ENCODE results near the gene PRKCA.

The PRKCA gene

DNA sequence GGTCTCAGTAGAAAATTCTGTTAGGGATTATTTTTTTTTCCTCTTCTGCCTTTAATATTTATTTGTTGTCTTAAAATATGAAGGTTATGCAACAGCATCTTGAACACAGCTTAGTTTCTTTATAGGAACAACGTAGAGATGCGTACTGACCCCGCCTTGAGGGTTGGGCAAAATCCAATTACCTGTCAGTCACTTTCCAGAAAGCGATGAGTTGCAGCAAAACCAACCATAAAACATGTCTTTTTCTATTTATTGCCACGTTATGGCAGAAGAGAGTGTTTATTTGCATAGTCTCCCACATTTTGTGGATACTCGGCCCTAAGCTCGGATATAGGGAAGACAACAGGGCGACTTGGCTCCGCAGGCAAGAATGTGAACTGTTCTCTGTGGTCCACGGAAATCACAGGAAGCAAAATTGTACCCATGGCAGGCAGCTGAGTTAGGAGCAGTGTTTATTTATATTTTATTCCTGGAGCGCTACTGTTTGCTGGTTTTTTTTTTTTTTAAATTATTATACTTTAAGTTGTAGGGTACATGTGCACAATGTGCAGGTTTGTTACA, 488.2 kb downstream of the PRKCA start:
- Histone ChIP-seq H4K20me1 (ENCODE audit: control insufficient read depth, insufficient read depth, low read depth, low read length) (no peaks in the 10 kb centered on the region), H3K4me1 (ENCODE audit: control insufficient read depth, low read length) (peaks cover 65% of the 10 kb centered on the region)

DNA sequence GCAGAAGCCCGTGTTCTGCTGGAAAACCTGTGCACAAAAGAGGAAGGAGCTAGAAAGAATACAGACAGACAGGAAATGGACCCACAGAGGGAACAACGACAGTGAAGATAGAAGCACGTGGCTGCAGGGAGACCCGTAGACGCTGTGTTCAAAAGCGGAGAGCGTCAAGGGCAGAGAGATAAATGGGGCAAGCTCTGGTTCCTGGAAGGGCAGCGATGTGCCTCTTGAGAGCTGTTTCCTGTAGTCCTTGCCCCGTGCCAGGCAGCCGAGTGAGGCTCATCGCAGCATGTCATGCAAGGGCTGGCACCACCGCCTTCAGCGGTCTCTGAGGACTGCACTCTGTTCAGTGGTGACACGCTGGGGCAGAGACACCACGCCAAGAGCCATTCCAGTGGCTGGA, 488.9 kb downstream of the PRKCA start:
- Histone ChIP-seq H3K9me3 (ENCODE audit: control insufficient read depth, insufficient read depth, low read length) (no peaks in the 10 kb centered on the region), H3K4me1 (ENCODE audit: control insufficient read depth, low read length) (peaks cover 58% of the 10 kb centered on the region), H3K79me2 (ENCODE audit: control insufficient read depth, low read length) (no peaks in the 10 kb centered on the region), H3K36me3 (ENCODE audit: control insufficient read depth, low read length) (peaks cover 7% of the 10 kb centered on the region), H3K4me3 (ENCODE audit: low read length) (peak overlapping the region; percentile 56), H3K4me2 (ENCODE audit: low read length) (peak overlapping the region; percentile 73), H3K9me2 (replicated peaks; ENCODE audit: control insufficient read depth, low read length) (no peaks in the 10 kb centered on the region), H3K27ac (ENCODE audit: low read depth, low read length) (peak overlapping the region; percentile 67), H3K27me3 (ENCODE audit: control insufficient read depth, low read length) (no peaks in the 10 kb centered on the region), H3F3A (ENCODE audit: control insufficient read depth, insufficient read depth) (peaks cover 19% of the 10 kb centered on the region), H4K20me1 (ENCODE audit: control insufficient read depth, insufficient read depth, low read depth, low read length) (no peaks in the 10 kb centered on the region)
- TF ChIP-seq EZH2phosphoT487 (IDR thresholded peaks at IDR 0.05; ENCODE audit: borderline replicate concordance, low read length) = no peak
- TF ChIP-seq CTCF (IDR thresholded peaks at IDR 0.05; ENCODE audit: low read depth, low read length, poor library complexity, severe bottlenecking) = no peak

More for the DNA sequence above, 488.2 kb downstream of the PRKCA start:
- TF ChIP-seq CTCF (IDR thresholded peaks at IDR 0.05; ENCODE audit: low read depth, low read length, poor library complexity, severe bottlenecking) (no peak), EZH2phosphoT487 (IDR thresholded peaks at IDR 0.05; ENCODE audit: borderline replicate concordance, low read length) (no peak)
- no peaks in the 10 kb centered on the region for H3K9me2 ChIP-seq (replicated peaks; ENCODE audit: control insufficient read depth, low read length)
- H3K27ac ChIP-seq (ENCODE audit: low read depth, low read length) = peak overlapping the region; percentile 67
- H3K79me2 ChIP-seq (ENCODE audit: control insufficient read depth, low read length) = no peaks in the 10 kb centered on the region
- H3K4me3 ChIP-seq (ENCODE audit: low read length) = peak overlapping the region; percentile 56
- peaks cover 19% of the 10 kb centered on the region for H3F3A ChIP-seq (ENCODE audit: control insufficient read depth, insufficient read depth)
- H3K4me2 ChIP-seq (ENCODE audit: low read length) = peak overlapping the region; percentile 73
- no peaks in the 10 kb centered on the region for H3K27me3 ChIP-seq (ENCODE audit: control insufficient read depth, low read length)
- peaks cover 7% of the 10 kb centered on the region for H3K36me3 ChIP-seq (ENCODE audit: control insufficient read depth, low read length)
- no peaks in the 10 kb centered on the region for H3K9me3 ChIP-seq (ENCODE audit: control insufficient read depth, insufficient read depth, low read length)

GRCh38 chr17:66793814-66794213, 491.4 kb downstream of the PRKCA start:
- TF ChIP-seq EZH2phosphoT487 (IDR thresholded peaks at IDR 0.05; ENCODE audit: borderline replicate concordance, low read length) (no peak), CTCF (IDR thresholded peaks at IDR 0.05; ENCODE audit: low read depth, low read length, poor library complexity, severe bottlenecking) (no peak)

More at GRCh38 chr17:66793814-66794213, 491.4 kb downstream of the PRKCA start:
- Histone ChIP-seq H3K36me3 (ENCODE audit: control insufficient read depth, low read length) (peaks cover 2% of the 10 kb centered on the region; the same call in 1 of the 2 replicates), H3K27me3 (ENCODE audit: control insufficient read depth, low read length) (no peaks in the 10 kb centered on the region), H3K79me2 (ENCODE audit: control insufficient read depth, low read length) (no peaks in the 10 kb centered on the region), H3K9me2 (replicated peaks; ENCODE audit: control insufficient read depth, low read length) (no peaks in the 10 kb centered on the region), H3K27ac (ENCODE audit: low read depth, low read length) (no peak overlapping the region), H3K4me3 (ENCODE audit: low read length) (no peak overlapping the region), H3K4me2 (ENCODE audit: low read length) (no peak overlapping the region), H3K4me1 (ENCODE audit: control insufficient read depth, low read length) (peaks cover 33% of the 10 kb centered on the region), H3K9me3 (ENCODE audit: control insufficient read depth, insufficient read depth, low read length) (peaks cover 8% of the 10 kb centered on the region; the same call in 1 of the 2 replicates), H3F3A (ENCODE audit: control insufficient read depth, insufficient read depth) (peaks cover 12% of the 10 kb centered on the region), H4K20me1 (ENCODE audit: control insufficient read depth, insufficient read depth, low read depth, low read length) (no peaks in the 10 kb centered on the region)

All from DOHH2 (cell line).